IMR-90 (cell line): ENCODE measurements around the gene RTF1.
A peak's percentile ranks its signal among the peaks of the same experiment; 100 is the strongest.

ENCODE experiments used
- BHLHE40 ChIP-seq: fragments of 150-350 bp; IDR thresholded peaks from 2 replicates; pipeline ENCODE4 v1.6.1; 2016; ENCODE audit warnings: mild to moderate bottlenecking, low read depth, low read length
- CTCF ChIP-seq: conservative IDR thresholded peaks from 2 replicates; pipeline ENCODE4 v1.5.1; 2012; ENCODE audit warnings: mild to moderate bottlenecking, low read depth, low read length, improper control_type of control experiment

GRCh38 chr15:41490355-41490754 lies 73.5 kb downstream of the RTF1 start:
- TF ChIP-seq CTCF = no peak
- peak; percentile 42; the same call in 1 of the 2 replicates for TF ChIP-seq BHLHE40
